HG02798 (cell line): ENCODE measurements around the gene SPC24.
"Not testable (repeated sequence)": the region's sequence is repeated elsewhere in the genome, so short reads cannot be mapped to it uniquely, and the experiment has no call there.

Experiments
- ATAC-seq: cut with Tn5 transposase; IDR thresholded peaks from one replicate; pipeline ENCODE4 v1.9.1; 2021; ENCODE audit warnings: mild to moderate bottlenecking; ENCODE audit not compliant: unreplicated experiment, poor library complexity

Gene SPC24

DNA sequence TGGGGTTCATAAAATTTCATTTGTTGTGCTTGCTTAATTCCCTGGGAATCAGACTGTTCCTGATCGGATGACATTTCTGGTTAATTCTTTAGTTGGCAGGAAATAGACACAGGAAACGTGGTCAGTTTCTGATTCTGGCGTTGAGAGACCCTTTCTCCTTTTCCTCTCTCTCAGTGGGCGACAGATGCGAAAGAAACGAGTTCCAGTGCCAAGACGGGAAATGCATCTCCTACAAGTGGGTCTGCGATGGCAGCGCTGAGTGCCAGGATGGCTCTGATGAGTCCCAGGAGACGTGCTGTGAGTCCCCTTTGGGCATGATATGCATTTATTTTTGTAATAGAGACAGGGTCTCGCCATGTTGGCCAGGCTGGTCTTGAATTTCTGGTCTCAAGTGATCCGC, 55.5 kb downstream of the SPC24 start:
- ATAC-seq: no peak

- ATAC-seq: no peak
These were observed 56.7 kb downstream of the SPC24 start for GRCh38 chr19:11098861-11099260.

GRCh38 chr19:11098327-11098726, 57.3 kb downstream of the SPC24 start:
- ATAC-seq: no peak

GRCh38 chr19:11097367-11097766, 58.2 kb downstream of the SPC24 start:
- not testable (repeated sequence) for ATAC-seq

DNA sequence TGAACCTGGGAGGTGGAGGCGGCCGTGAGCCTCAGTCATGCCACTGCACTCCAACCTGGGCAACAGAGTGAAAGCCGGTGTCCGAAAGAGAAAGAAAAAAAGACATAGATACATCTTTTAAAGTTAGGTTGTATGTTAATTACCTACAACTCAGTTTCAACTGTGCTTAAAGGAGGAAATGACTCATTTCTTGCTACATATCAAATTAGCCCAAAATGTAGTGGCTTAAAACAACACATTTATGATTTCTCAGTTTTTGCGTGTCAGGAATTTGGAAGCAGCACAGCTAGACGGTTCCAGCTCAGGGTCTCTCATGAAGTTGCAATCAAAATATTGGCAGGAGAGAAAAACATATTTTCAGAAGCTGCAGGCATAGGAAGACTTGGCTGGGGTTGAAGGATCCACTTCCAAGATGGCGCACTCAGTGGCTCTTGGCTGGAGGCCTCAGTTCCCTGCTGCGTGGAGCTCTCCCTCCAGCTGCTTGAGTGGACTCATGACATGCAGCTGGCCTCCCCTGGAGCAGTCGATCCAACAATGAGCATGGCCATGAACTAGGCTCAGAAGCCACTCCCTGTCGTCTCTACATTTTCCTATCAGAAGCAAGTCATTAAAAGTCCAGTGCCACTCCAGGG, 59.3 kb downstream of the SPC24 start:
- peak; percentile 57 for ATAC-seq
